Fibroblast of lung (primary cell): ENCODE measurements around the gene ANO6. TPM values are rescaled to one million over a fixed set of nuclear protein-coding genes. Genes with fewer than 3 reads are reported as not detected.
A peak's percentile ranks its signal among the peaks of the same experiment; 100 is the strongest.

Source experiments
- DNase-seq, 2 donors: peaks; one replicate each; pipeline versions ENCODE4 v3.0.0 to v3.0.0-alpha.2; 2010; ENCODE audit warnings: low read depth in 2 of 2
- H2AFZ ChIP-seq: 2 replicates; pipeline ENCODE4 v1.5.1; 2012; ENCODE audit warnings: low read length, control low read depth, inconsistent platforms
- H3K27ac ChIP-seq: 2 replicates; pipeline ENCODE4 v1.5.1; 2011; ENCODE audit warnings: low read length, control low read depth; ENCODE audit not compliant: insufficient read depth
- H3K27me3 ChIP-seq: 2 replicates; pipeline ENCODE4 v1.5.1; 2011; ENCODE audit warnings: mild to moderate bottlenecking, low read length; ENCODE audit not compliant: control insufficient read depth, insufficient read depth
- H3K36me3 ChIP-seq: 2 replicates; pipeline ENCODE4 v1.5.1; 2011; ENCODE audit warnings: low read length; ENCODE audit not compliant: control insufficient read depth, insufficient read depth
- H3K4me1 ChIP-seq: 2 replicates; pipeline ENCODE4 v1.5.1; 2011; ENCODE audit warnings: low read length; ENCODE audit not compliant: control insufficient read depth, insufficient read depth; ENCODE audit errors: extremely low read depth
- H3K4me2 ChIP-seq: 2 replicates; pipeline ENCODE4 v1.5.1; 2011; ENCODE audit warnings: low read length, control low read depth; ENCODE audit not compliant: insufficient read depth; ENCODE audit errors: extremely low read depth
- H3K4me3 ChIP-seq, 4 experiments: fragments of 200-600 bp in 1 of 4; sonication (generic) in 1 of 4; replicated peaks in 1 of 4; 2 replicates each; pipeline ENCODE4 v1.5.1; 2011 to 2016; ENCODE audit warnings: low read length in 4 of 4, low read depth in 3 of 4, mild to moderate bottlenecking in 3 of 4, control low read depth in 2 of 4, inconsistent platforms in 1 of 4, mixed read lengths in 1 of 4; ENCODE audit not compliant: insufficient read depth in 1 of 4; ENCODE audit errors: control extremely low read depth in 1 of 4
- H3K79me2 ChIP-seq: 2 replicates; pipeline ENCODE4 v1.5.1; 2012; ENCODE audit warnings: mild to moderate bottlenecking, low read length, inconsistent platforms; ENCODE audit not compliant: control insufficient read depth, insufficient read depth
- H3K9ac ChIP-seq: 2 replicates; pipeline ENCODE4 v1.5.1; 2011; ENCODE audit warnings: mild to moderate bottlenecking, low read length, control low read depth; ENCODE audit not compliant: insufficient read depth
- H3K9me3 ChIP-seq: 2 replicates; pipeline ENCODE4 v1.5.1; 2012; ENCODE audit warnings: low read depth, low read length; ENCODE audit not compliant: control insufficient read depth, insufficient read depth
- H4K20me1 ChIP-seq: 2 replicates; pipeline ENCODE4 v1.5.1; 2011; ENCODE audit warnings: low read length; ENCODE audit not compliant: control insufficient read depth, insufficient read depth; ENCODE audit errors: extremely low read depth
- CTCF ChIP-seq, 2 donors: IDR thresholded peaks in 1 of 2; conservative IDR thresholded peaks in 1 of 2; 1 replicate in 1 of 2; 2 replicates in 1 of 2; pipeline ENCODE4 v1.5.1; 2011 to 2012; ENCODE audit warnings: low read length in 2 of 2, control low read depth in 1 of 2, inconsistent platforms in 1 of 2, low read depth in 1 of 2, mild to moderate bottlenecking in 1 of 2
- EZH2 ChIP-seq: IDR thresholded peaks from 2 replicates; pipeline ENCODE4 v1.5.1; 2012; ENCODE audit warnings: low read length, control low read depth, mild to moderate bottlenecking; ENCODE audit errors: missing control alignments
- polyA plus RNA-seq, 2 donors: library from polyadenylated mRNA; depleted of rRNA in 1 of 2; stranded (reverse) in 1 of 2; unstranded in 1 of 2; fragments of >200 nt; gene quantifications; 2 replicates each; pipeline ENCODE4 v1.2.1, GENCODE V29; 2011 to 2012; ENCODE audit warnings: missing spikeins in 1 of 2
- total RNA-seq: library from RNA; depleted of rRNA; stranded (reverse); fragments of >200 nt; gene quantifications from 2 replicates; pipeline ENCODE4 v1.2.1, GENCODE V29; 2014

Gene ANO6
- total and polyA plus RNA-seq, 2 donors (not counting 1 experiment from before 2014, with no cell fraction given) = 59.1 to 69.1 TPM

- no peaks in the 10 kb centered on the region for H3K27me3 ChIP-seq
Measured at GRCh38 chr12:45478931-45479330, 263.0 kb downstream of the ANO6 start.

DNA sequence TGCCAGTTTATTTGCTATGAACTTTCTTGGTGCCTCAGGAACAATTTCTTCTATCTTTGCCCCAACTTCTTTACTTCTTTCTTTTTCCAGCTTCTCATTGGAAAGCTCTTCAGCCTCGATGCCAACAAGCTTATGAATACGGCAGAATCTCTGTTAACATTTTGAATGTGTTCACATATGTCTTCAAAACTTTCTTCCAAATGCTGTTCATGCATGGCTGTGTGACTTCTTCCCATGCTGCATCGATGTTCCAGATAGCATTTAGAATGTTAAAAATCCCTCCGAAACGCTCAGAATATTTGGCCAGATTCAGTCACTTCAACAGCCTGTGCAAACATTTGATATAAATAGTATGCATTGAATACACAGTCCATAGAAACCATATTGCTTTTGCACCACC lies 265.9 kb downstream of the ANO6 start:
- no peak overlapping the region for H3K4me2 ChIP-seq
- H3K9me3 ChIP-seq = no peaks in the 10 kb centered on the region
- TF ChIP-seq CTCF (conservative IDR thresholded peaks at IDR 0.05 in 1 of 2, IDR thresholded peaks at IDR 0.05 in 1 of 2; ENCODE audit: low read depth in 1 of 2, low read length in 2 of 2) (no peak), EZH2 (no peak)
- no peak overlapping the region for H3K27ac ChIP-seq
- no peak overlapping the region for H3K4me3 ChIP-seq
- no peaks in the 10 kb centered on the region for H3K27me3 ChIP-seq
- DNase-seq = no peak
- H3K36me3 ChIP-seq = no peaks in the 10 kb centered on the region
- H4K20me1 ChIP-seq = no peaks in the 10 kb centered on the region
- no peaks in the 10 kb centered on the region for H3K4me1 ChIP-seq
- no peak overlapping the region for H2AFZ ChIP-seq
- no peak overlapping the region for H3K9ac ChIP-seq
- no peaks in the 10 kb centered on the region for H3K79me2 ChIP-seq

More at GRCh38 chr12:45478931-45479330, 263.0 kb downstream of the ANO6 start:
- H3K9me3 ChIP-seq = no peaks in the 10 kb centered on the region
- no peak overlapping the region for H3K27ac ChIP-seq
- TF ChIP-seq EZH2 (no peak), CTCF (conservative IDR thresholded peaks at IDR 0.05 in 1 of 2, IDR thresholded peaks at IDR 0.05 in 1 of 2; ENCODE audit: low read depth in 1 of 2, low read length in 2 of 2) (no peak)
- no peak for DNase-seq
- H3K9ac ChIP-seq = no peak overlapping the region
- H3K79me2 ChIP-seq = no peaks in the 10 kb centered on the region
- H2AFZ ChIP-seq = no peak overlapping the region
- H3K4me1 ChIP-seq = no peaks in the 10 kb centered on the region
- H3K36me3 ChIP-seq = no peaks in the 10 kb centered on the region
- no peak overlapping the region for H3K4me2 ChIP-seq
- H4K20me1 ChIP-seq = no peaks in the 10 kb centered on the region
- no peak overlapping the region for H3K4me3 ChIP-seq

GRCh38 chr12:45483571-45483970 lies 267.7 kb downstream of the ANO6 start:
- H3K27ac ChIP-seq = no peak overlapping the region
- H3K4me2 ChIP-seq = no peak overlapping the region
- no peak overlapping the region for H3K4me3 ChIP-seq
- peak; percentile 36 to 47 for DNase-seq
- no peaks in the 10 kb centered on the region for H3K9me3 ChIP-seq
- H3K9ac ChIP-seq = no peak overlapping the region
- no peaks in the 10 kb centered on the region for H3K4me1 ChIP-seq
- no peak for TF ChIP-seq CTCF (conservative IDR thresholded peaks at IDR 0.05 in 1 of 2, IDR thresholded peaks at IDR 0.05 in 1 of 2; ENCODE audit: low read depth in 1 of 2, low read length in 2 of 2)
- TF ChIP-seq EZH2 = no peak
- no peak overlapping the region for H2AFZ ChIP-seq
- no peaks in the 10 kb centered on the region for H3K27me3 ChIP-seq
- H4K20me1 ChIP-seq = no peaks in the 10 kb centered on the region
- H3K79me2 ChIP-seq = no peaks in the 10 kb centered on the region
- H3K36me3 ChIP-seq = no peaks in the 10 kb centered on the region

Other genes starting within 250 kb of the ANO6 start
- gene DBX2, start 165.0 kb upstream of the ANO6 start, total RNA-seq = not detected in 2 replicates
- gene DBX2, start 165.0 kb upstream of the ANO6 start, polyA plus RNA-seq = not detected in 2 replicates